SK-N-SH treated with all-trans-retinoic acid at 6 μM for 48 hours (cell line): ENCODE measurements around the gene PTPRN2.
"Not testable (repeated sequence)": the region's sequence is repeated elsewhere in the genome, so short reads cannot be mapped to it uniquely, and the experiment has no call there.

Experiments
- ATAC-seq: fragments of 200-7000 bp; cut with Tn5 transposase; 3 replicates; pipeline ENCODE4 v1.9.1; 2020; ENCODE audit warnings: mild to moderate bottlenecking, moderate library complexity
- BACH2 ChIP-seq: fragments of 250-450 bp; sonication (Bioruptor Pico); IDR thresholded peaks from 2 replicates; pipeline ENCODE4 v1.9.0; 2021; ENCODE audit warnings: mild to moderate bottlenecking, borderline replicate concordance
- CREB5 ChIP-seq: fragments of 250-450 bp; sonication (Bioruptor Pico); IDR thresholded peaks from 2 replicates; pipeline ENCODE4 v1.5.1; 2020; ENCODE audit warnings: low read depth, mild to moderate bottlenecking, moderate library complexity
- CSDC2 ChIP-seq: fragments of 250-450 bp; sonication (Bioruptor Pico); IDR thresholded peaks from 2 replicates; pipeline ENCODE4 v1.5.0; 2020; ENCODE audit warnings: mild to moderate bottlenecking, moderate library complexity
- CSRNP3 ChIP-seq: fragments of 250-450 bp; sonication (Bioruptor Pico); IDR thresholded peaks from 2 replicates; pipeline ENCODE4 v1.5.1; 2021; ENCODE audit warnings: mild to moderate bottlenecking, moderate library complexity
- ESRRG ChIP-seq: fragments of 250-450 bp; sonication (Bioruptor Pico); IDR thresholded peaks from 2 replicates; pipeline ENCODE4 v1.6.1; 2021; ENCODE audit warnings: mild to moderate bottlenecking
- GLIS3 ChIP-seq: fragments of 250-450 bp; sonication (Bioruptor Pico); IDR thresholded peaks from 2 replicates; pipeline ENCODE4 v1.5.0; 2020; ENCODE audit warnings: mild to moderate bottlenecking, moderate library complexity
- ISL1 ChIP-seq: fragments of 250-450 bp; sonication (Bioruptor Pico); IDR thresholded peaks from 2 replicates; pipeline ENCODE4 v2.1.2; 2022; ENCODE audit warnings: mild to moderate bottlenecking, moderate library complexity
- OSR1 ChIP-seq: fragments of 250-450 bp; sonication (Bioruptor Pico); IDR thresholded peaks from 2 replicates; pipeline ENCODE4 v1.8.0; 2022; ENCODE audit warnings: moderate library complexity, mild to moderate bottlenecking, inconsistent platforms
- PPARA ChIP-seq: fragments of 250-450 bp; sonication (Bioruptor Pico); IDR thresholded peaks from 2 replicates; pipeline ENCODE4 v1.5.0; 2020; ENCODE audit warnings: mild to moderate bottlenecking, borderline replicate concordance
- RARB ChIP-seq: fragments of 250-450 bp; sonication (Bioruptor Pico); IDR thresholded peaks from 2 replicates; pipeline ENCODE4 v1.8.0; 2021; ENCODE audit warnings: mild to moderate bottlenecking, moderate library complexity
- SNAI2 ChIP-seq: fragments of 250-450 bp; sonication (Bioruptor Pico); IDR thresholded peaks from 2 replicates; pipeline ENCODE4 v1.5.0; 2020; ENCODE audit warnings: mild to moderate bottlenecking, moderate library complexity
- TCF4 ChIP-seq: fragments of 250-450 bp; sonication (Bioruptor Pico); IDR thresholded peaks from 2 replicates; pipeline ENCODE4 v1.8.0; 2021; ENCODE audit warnings: mild to moderate bottlenecking, moderate library complexity, borderline replicate concordance
- TOX ChIP-seq: fragments of 250-450 bp; sonication (Bioruptor Pico); IDR thresholded peaks from 2 replicates; pipeline ENCODE4 v1.8.0; 2021; ENCODE audit warnings: mild to moderate bottlenecking, moderate library complexity, borderline replicate concordance
- ZC3H10 ChIP-seq: fragments of 250-450 bp; sonication (Bioruptor Pico); IDR thresholded peaks from 2 replicates; pipeline ENCODE4 v1.5.1; 2021; ENCODE audit warnings: mild to moderate bottlenecking, moderate library complexity
- ZFP3 ChIP-seq: fragments of 250-450 bp; sonication (Bioruptor Pico); IDR thresholded peaks from 2 replicates; pipeline ENCODE4 v1.5.0; 2020; ENCODE audit warnings: mild to moderate bottlenecking, moderate library complexity
- ZFP30 ChIP-seq: fragments of 450-650 bp; formaldehyde crosslinking; IDR thresholded peaks from 2 replicates; pipeline ENCODE4 v1.5.0; 2022; ENCODE audit warnings: mild to moderate bottlenecking, moderate library complexity
- ZNF565 ChIP-seq: fragments of 450-650 bp; formaldehyde crosslinking; conservative IDR thresholded peaks from 2 replicates; pipeline ENCODE4 v1.5.0; 2020; ENCODE audit warnings: low read depth, mild to moderate bottlenecking, moderate library complexity
- ZNF70 ChIP-seq: fragments of 450-650 bp; formaldehyde crosslinking; IDR thresholded peaks from 2 replicates; pipeline ENCODE4 v1.5.0; 2020; ENCODE audit warnings: mild to moderate bottlenecking, moderate library complexity
- ZNF8 ChIP-seq: fragments of 450-650 bp; formaldehyde crosslinking; IDR thresholded peaks from 2 replicates; pipeline ENCODE4 v1.5.0; 2020; ENCODE audit warnings: mild to moderate bottlenecking, moderate library complexity
- TF ChIP-seq, protein P1 (sequence below): fragments of 250-450 bp; sonication (Bioruptor Pico); IDR thresholded peaks from 2 replicates; pipeline ENCODE4 v1.8.0; 2020; ENCODE audit warnings: mild to moderate bottlenecking, moderate library complexity, borderline replicate concordance
- TF ChIP-seq, protein P2 (sequence below): fragments of 250-450 bp; sonication (Bioruptor Pico); IDR thresholded peaks from 2 replicates; pipeline ENCODE4 v1.8.0; 2021; ENCODE audit warnings: low read depth, mild to moderate bottlenecking, moderate library complexity, borderline replicate concordance
- TF ChIP-seq, protein P3 (sequence below): fragments of 250-450 bp; sonication (Bioruptor Pico); IDR thresholded peaks from 2 replicates; pipeline ENCODE4 v1.5.0; 2020; ENCODE audit warnings: mild to moderate bottlenecking, moderate library complexity

PTPRN2 gene

GRCh38 chr7:158386355-158386618, 201.3 kb downstream of the PTPRN2 start:
- ATAC-seq = no peak
- TF ChIP-seq, protein P1, sequence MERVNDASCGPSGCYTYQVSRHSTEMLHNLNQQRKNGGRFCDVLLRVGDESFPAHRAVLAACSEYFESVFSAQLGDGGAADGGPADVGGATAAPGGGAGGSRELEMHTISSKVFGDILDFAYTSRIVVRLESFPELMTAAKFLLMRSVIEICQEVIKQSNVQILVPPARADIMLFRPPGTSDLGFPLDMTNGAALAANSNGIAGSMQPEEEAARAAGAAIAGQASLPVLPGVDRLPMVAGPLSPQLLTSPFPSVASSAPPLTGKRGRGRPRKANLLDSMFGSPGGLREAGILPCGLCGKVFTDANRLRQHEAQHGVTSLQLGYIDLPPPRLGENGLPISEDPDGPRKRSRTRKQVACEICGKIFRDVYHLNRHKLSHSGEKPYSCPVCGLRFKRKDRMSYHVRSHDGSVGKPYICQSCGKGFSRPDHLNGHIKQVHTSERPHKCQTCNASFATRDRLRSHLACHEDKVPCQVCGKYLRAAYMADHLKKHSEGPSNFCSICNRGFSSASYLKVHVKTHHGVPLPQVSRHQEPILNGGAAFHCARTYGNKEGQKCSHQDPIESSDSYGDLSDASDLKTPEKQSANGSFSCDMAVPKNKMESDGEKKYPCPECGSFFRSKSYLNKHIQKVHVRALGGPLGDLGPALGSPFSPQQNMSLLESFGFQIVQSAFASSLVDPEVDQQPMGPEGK (CRISPR knock-in tag) = no peak
- no peak for TF ChIP-seq TCF4 (CRISPR knock-in tag)
- TF ChIP-seq PPARA (CRISPR knock-in tag) = no peak
- no peak for TF ChIP-seq ZNF70 (CRISPR knock-in tag)
- TF ChIP-seq ISL1 (CRISPR knock-in tag) = no peak
- TF ChIP-seq, protein P2, sequence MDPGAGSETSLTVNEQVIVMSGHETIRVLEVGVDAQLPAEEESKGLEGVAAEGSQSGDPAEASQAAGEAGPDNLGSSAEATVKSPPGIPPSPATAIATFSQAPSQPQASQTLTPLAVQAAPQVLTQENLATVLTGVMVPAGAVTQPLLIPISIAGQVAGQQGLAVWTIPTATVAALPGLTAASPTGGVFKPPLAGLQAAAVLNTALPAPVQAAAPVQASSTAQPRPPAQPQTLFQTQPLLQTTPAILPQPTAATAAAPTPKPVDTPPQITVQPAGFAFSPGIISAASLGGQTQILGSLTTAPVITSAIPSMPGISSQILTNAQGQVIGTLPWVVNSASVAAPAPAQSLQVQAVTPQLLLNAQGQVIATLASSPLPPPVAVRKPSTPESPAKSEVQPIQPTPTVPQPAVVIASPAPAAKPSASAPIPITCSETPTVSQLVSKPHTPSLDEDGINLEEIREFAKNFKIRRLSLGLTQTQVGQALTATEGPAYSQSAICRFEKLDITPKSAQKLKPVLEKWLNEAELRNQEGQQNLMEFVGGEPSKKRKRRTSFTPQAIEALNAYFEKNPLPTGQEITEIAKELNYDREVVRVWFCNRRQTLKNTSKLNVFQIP (CRISPR knock-in tag) = no peak
- no peak for TF ChIP-seq BACH2
- no peak for TF ChIP-seq ZC3H10 (CRISPR knock-in tag)

DNA sequence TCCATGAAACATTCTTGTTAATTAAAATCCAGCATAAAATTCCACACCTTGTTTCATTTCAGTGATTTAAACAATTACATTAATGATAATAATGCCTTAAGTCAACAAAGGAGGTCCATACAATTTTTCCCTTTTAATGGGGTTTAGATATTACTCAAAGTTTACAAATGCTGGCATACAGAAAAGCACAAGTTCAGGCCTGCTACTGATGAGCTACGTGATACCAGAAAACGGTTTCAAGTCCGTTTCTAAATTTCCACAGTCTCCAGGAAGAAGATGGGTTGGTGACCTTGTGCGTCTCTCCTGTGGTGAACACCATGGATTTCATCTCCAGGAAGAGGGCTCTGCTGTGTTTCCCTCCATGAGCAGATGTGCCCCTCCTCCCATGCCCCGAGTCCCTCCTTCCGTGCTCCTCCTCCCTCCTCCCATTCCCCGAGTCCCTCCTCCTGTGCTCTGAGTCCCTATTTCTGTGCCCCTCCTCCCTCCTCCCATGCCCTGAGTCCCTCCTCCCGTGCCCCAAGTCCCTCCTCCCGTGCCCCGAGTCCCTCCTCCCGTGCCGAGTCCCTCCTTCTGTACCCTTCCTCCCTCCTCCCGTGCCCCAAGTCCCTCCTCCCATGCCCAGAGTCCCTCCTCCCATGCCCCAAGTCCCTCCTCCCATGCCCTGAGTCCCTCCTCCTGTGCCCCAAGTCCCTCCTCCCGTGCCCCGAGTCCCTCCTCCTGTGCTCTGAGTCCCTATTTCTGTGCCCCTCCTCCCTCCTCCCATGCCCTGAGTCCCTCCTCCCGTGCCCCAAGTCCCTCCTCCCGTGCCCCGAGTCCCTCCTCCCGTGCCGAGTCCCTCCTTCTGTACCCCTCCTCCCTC, 201.9 kb downstream of the PTPRN2 start:
- ATAC-seq = not testable (repeated sequence)

DNA sequence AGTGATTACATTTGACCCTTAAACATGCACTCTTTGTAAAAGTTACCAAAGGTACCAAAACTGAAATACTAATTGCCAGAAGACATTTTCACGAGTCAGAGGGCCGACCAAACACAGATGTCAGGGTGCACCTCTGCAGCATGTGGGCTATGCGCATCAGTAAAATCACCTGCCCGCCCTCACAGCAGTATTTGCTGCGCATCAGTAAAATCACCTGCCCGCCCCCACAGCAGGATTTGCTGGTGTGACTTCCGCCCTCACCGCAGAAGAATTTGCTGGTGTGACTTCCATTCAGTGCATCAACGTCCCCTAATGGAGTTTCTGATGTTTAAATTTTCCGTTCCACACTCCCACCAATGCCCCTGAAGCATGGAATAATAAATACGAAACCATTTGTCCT, 202.9 kb downstream of the PTPRN2 start:
- TF ChIP-seq ZFP3 (CRISPR knock-in tag) = no peak
- no peak for TF ChIP-seq PPARA (CRISPR knock-in tag)
- no peak for TF ChIP-seq ZNF70 (CRISPR knock-in tag)
- TF ChIP-seq CREB5 (CRISPR knock-in tag) = no peak
- no peak for TF ChIP-seq BACH2
- no peak for TF ChIP-seq ISL1 (CRISPR knock-in tag)
- no peak for TF ChIP-seq OSR1 (CRISPR knock-in tag)
- TF ChIP-seq, protein P3, sequence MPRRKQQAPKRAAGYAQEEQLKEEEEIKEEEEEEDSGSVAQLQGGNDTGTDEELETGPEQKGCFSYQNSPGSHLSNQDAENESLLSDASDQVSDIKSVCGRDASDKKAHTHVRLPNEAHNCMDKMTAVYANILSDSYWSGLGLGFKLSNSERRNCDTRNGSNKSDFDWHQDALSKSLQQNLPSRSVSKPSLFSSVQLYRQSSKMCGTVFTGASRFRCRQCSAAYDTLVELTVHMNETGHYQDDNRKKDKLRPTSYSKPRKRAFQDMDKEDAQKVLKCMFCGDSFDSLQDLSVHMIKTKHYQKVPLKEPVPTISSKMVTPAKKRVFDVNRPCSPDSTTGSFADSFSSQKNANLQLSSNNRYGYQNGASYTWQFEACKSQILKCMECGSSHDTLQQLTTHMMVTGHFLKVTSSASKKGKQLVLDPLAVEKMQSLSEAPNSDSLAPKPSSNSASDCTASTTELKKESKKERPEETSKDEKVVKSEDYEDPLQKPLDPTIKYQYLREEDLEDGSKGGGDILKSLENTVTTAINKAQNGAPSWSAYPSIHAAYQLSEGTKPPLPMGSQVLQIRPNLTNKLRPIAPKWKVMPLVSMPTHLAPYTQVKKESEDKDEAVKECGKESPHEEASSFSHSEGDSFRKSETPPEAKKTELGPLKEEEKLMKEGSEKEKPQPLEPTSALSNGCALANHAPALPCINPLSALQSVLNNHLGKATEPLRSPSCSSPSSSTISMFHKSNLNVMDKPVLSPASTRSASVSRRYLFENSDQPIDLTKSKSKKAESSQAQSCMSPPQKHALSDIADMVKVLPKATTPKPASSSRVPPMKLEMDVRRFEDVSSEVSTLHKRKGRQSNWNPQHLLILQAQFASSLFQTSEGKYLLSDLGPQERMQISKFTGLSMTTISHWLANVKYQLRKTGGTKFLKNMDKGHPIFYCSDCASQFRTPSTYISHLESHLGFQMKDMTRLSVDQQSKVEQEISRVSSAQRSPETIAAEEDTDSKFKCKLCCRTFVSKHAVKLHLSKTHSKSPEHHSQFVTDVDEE = no peak
- no peak for TF ChIP-seq CSRNP3
- TF ChIP-seq TOX (CRISPR knock-in tag) = no peak
- no peak for TF ChIP-seq RARB
- TF ChIP-seq ZC3H10 (CRISPR knock-in tag) = no peak
- no peak for TF ChIP-seq SNAI2
- TF ChIP-seq CSDC2 = no peak
- TF ChIP-seq ZNF8 (CRISPR knock-in tag) = no peak
- TF ChIP-seq GLIS3 (CRISPR knock-in tag) = no peak
- TF ChIP-seq ZNF565 (CRISPR knock-in tag) = no peak
- TF ChIP-seq, protein P2 (CRISPR knock-in tag) = no peak
- no peak for TF ChIP-seq ESRRG
- TF ChIP-seq ZFP30 (CRISPR knock-in tag) = no peak
- TF ChIP-seq, all 23 proteins: peak for 0
- ATAC-seq = no peak
